Heart left ventricle (tissue), 16 donors: ENCODE data around the gene CFAP221. TPM values are rescaled to one million over a fixed set of nuclear protein-coding genes. Genes with fewer than 3 reads are reported as not detected.
A peak's percentile ranks its signal among the peaks of the same experiment; 100 is the strongest.

Experiments
- ATAC-seq, 4 donors: fragments of 200-7000 bp; cut with Tn5 transposase; one replicate each; pipeline ENCODE4 v1.9.1; 2020 to 2022; ENCODE audit warnings: moderate library complexity in 4 of 4, mild to moderate bottlenecking in 3 of 4, moderate number of reproducible peaks in 1 of 4
- DNase-seq, 5 donors: peaks; one replicate each; pipeline ENCODE4 v3.0.0-alpha.2; 2020
- H3K27ac ChIP-seq, 12 donors: fragments of 200-600 bp; sonication (generic) in 4 of 12; one replicate each; pipeline versions ENCODE4 v1.5.0 to v1.8.0; 2016 to 2022; ENCODE audit warnings: mild to moderate bottlenecking in 2 of 12
- H3K27me3 ChIP-seq, 9 donors: fragments of 200-600 bp; sonication (generic) in 2 of 9; one replicate each; pipeline versions ENCODE4 v1.5.1 to v1.8.0; 2016 to 2022; ENCODE audit warnings: mild to moderate bottlenecking in 3 of 9
- H3K36me3 ChIP-seq, 9 donors: fragments of 200-600 bp; sonication (generic) in 2 of 9; one replicate each; pipeline versions ENCODE4 v1.5.0 to v1.8.0; 2018 to 2022; ENCODE audit warnings: mild to moderate bottlenecking in 2 of 9
- H3K4me1 ChIP-seq, 12 donors: fragments of 200-600 bp; sonication (generic) in 4 of 12; one replicate each; pipeline versions ENCODE4 v1.5.0 to v1.8.0; 2016 to 2022; ENCODE audit warnings: mild to moderate bottlenecking in 3 of 12
- H3K4me3 ChIP-seq, 12 donors: fragments of 200-600 bp; sonication (generic) in 4 of 12; one replicate each; pipeline versions ENCODE4 v1.5.0 to v1.8.0; 2017 to 2022; ENCODE audit warnings: mild to moderate bottlenecking in 9 of 12, moderate library complexity in 4 of 12
- H3K9me3 ChIP-seq, 12 donors: fragments of 200-600 bp; sonication (generic) in 4 of 12; one replicate each; pipeline versions ENCODE4 v1.5.0 to v1.8.0; 2016 to 2022; ENCODE audit warnings: mild to moderate bottlenecking in 1 of 12
- CTCF ChIP-seq, 12 donors: fragments of 200-600 bp; sonication (generic) in 4 of 12; IDR thresholded peaks; one replicate each; pipeline versions ENCODE4 v1.5.0 to v1.8.0; 2018 to 2022; ENCODE audit warnings: antibody characterized with exemption in 12 of 12, mild to moderate bottlenecking in 5 of 12
- POLR2A ChIP-seq, 2 donors: fragments of 450-650 bp; IDR thresholded peaks; one replicate each; pipeline ENCODE4 v1.6.1; 2017; ENCODE audit warnings: antibody characterized with exemption in 2 of 2, mild to moderate bottlenecking in 2 of 2, moderate library complexity in 2 of 2
- WGBS, 4 donors: extraction: QIAGEN DNeasy Blood & Tissue Kit in 2 of 4; methylation state at CpG; one replicate each; pipeline versions ENCODE4 v1.1.5 to v1.1.7; 2013 to 2018; 5-methylcytosine and 5-hydroxymethylcytosine counted together
- intact Hi-C, 10 donors: fragments of 100-400 bp; cut with DNase I; formaldehyde crosslinking; loops; one replicate each; pipeline versions ENCODE4 v1.11.1 to v1.14.2; 2022
- polyA plus RNA-seq, 2 donors: library from polyadenylated mRNA; stranded (reverse); fragments of 200-250 nt; gene quantifications; one replicate each; pipeline ENCODE4 v1.2.3, GENCODE V29; 2013
- total RNA-seq, 9 donors: library from RNA; depleted of rRNA in 2 of 9; stranded (reverse); fragments of >200 nt in 2 of 9; fragmentation: NEBNext Ultra II Directional in 3 of 9; extraction: Animal tissue kit (Norgen Biotek cat#: 25700) in 3 of 9; gene quantifications; one replicate each; pipeline versions ENCODE4 v1.1.0 to v1.2.4, GENCODE V29; 2016 to 2023
- donor health status: ischemic (EF 13 %, LVEDD 7.1; RV severe dilation, severe dysfunction).
- donor health status: healthy with polysubstance abuse.
- donor health status: DM: no; HTN: yes; CAD: no.
- donor health status: DM: no; HTN: no; CAD: no.
- donor health status: ischemic (EF 25% LVEDD 6.9; RV normal size, moderate dysfunction).
- donor health status: ischemic (EF 25% LVEDD 5.7; RV mildly dilated, moderate dysfunction).
- donor health status: healthy.
- donor health status: DM: yes; HTN: yes; CAD: no.
- donor health status: ischemic (EF 35%, LVEDD 5.7; RV mildly dilated, moderate dysfunction).
- donor health status: nonischemic (EF 11% LVEDD 7.7; RV severe dilation, severe dysfunction).
- donor health status: DM: yes; HTN: yes; CAD: no.
- donor health status: PGD.
- donor health status: ischemic (EF 29% LVEDD 5.4; RV normal size, mild dysfunction).
- donor health status: nonischemic (EF 23%, LVEDD 6.1; RV moderate dilation, normal function).

Gene CFAP221
- total and polyA plus RNA-seq, 11 donors, result 0.08 to 2.2 (median 1.4) TPM; not detected in 1

- H3K36me3 ChIP-seq, result no peaks in the 10 kb centered on the region
- DNase-seq (no peak), ATAC-seq (peak in 1 of 4 donors; percentile 29)
- 62 to 76% (median 74%) methylated on average over 2 of the region's 2 CpGs for WGBS, 4 donors
- H3K9me3 ChIP-seq, result no peaks in the 10 kb centered on the region
- intact Hi-C loops, result loop anchor here in 1 of 10 donors (5.0 kb wide), 1 partner anchor 34 kb away; no protein-coding TSS in a partner anchor
- H3K4me3 ChIP-seq, result no peak overlapping the region
- no peak overlapping the region for H3K27ac ChIP-seq
- no peak for TF ChIP-seq CTCF (IDR thresholded peaks at IDR 0.05)
- TF ChIP-seq POLR2A (IDR thresholded peaks at IDR 0.05), result no peak
- no peaks in the 10 kb centered on the region for H3K27me3 ChIP-seq
- H3K4me1 ChIP-seq, result no peaks in the 10 kb centered on the region
Measured at GRCh38 chr2:119671016-119671415, 126.8 kb downstream of the CFAP221 start.

- ATAC-seq, result no peak
- no peak overlapping the region for H3K4me3 ChIP-seq
- WGBS, 4 donors, result 58 to 66% (median 62%) methylated on average over 6 of the region's 6 CpGs
- H3K27ac ChIP-seq, result no peak overlapping the region
- DNase-seq, result no peak
- TF ChIP-seq CTCF (IDR thresholded peaks at IDR 0.05), result no peak
- no peak for TF ChIP-seq POLR2A (IDR thresholded peaks at IDR 0.05)
- H3K27me3 ChIP-seq, result no peaks in the 10 kb centered on the region
- H3K36me3 ChIP-seq, result no peaks in the 10 kb centered on the region
- intact Hi-C loops, result loop anchor here in 1 of 10 donors (5.0 kb wide), 1 partner anchor 34 kb away; no protein-coding TSS in a partner anchor
- H3K9me3 ChIP-seq, result no peaks in the 10 kb centered on the region
- no peaks in the 10 kb centered on the region for H3K4me1 ChIP-seq
Measured at GRCh38 chr2:119671752-119672151, 127.5 kb downstream of the CFAP221 start.

DNA sequence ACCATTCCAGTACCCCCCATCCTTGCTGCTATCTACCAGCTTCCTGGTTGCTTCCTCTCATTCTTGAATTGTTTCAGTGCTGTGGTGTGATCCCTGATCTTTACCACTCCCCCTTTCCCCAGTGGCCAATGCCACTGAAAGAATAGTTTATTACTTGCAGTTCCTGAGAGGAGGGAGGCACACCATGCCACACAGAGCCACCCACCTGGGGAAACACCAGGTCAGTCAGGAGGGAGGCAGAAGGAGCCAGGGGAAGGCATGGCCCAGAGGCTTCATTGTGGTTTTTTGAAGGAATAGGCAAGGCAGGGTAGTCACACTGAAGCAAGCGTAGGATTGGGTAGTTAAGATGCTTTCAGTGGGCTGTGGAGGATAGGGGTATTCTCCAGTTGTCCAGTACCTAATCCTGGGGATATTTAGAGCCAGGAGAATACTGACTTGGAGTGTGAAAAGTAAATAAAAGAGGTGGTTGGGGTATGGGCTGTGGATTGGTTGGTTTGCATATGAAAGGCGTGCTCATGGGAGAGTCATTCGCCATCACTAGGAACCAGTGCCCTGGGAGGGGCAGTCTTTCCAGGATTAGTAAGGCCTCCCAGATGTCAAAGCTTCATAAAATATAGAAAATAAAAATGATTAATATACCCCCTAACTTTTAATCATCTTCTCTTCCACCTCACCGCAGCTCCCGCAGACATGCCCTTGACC is 128.1 kb downstream of the CFAP221 start:
- Histone ChIP-seq H3K4me1 (no peaks in the 10 kb centered on the region), H3K36me3 (no peaks in the 10 kb centered on the region), H3K27me3 (no peaks in the 10 kb centered on the region), H3K27ac (no peak overlapping the region), H3K4me3 (no peak overlapping the region), H3K9me3 (no peaks in the 10 kb centered on the region)
- DNase-seq, result no peak
- intact Hi-C loops, result loop anchor here in 1 of 10 donors (5.0 kb wide), 1 partner anchor 35 kb away; no protein-coding TSS in a partner anchor
- TF ChIP-seq CTCF (IDR thresholded peaks at IDR 0.05) (no peak), POLR2A (IDR thresholded peaks at IDR 0.05) (no peak)
- 85 to 97% (median 94%) methylated on average over 5 of the region's 5 CpGs for WGBS, 4 donors
- no peak for ATAC-seq

DNA sequence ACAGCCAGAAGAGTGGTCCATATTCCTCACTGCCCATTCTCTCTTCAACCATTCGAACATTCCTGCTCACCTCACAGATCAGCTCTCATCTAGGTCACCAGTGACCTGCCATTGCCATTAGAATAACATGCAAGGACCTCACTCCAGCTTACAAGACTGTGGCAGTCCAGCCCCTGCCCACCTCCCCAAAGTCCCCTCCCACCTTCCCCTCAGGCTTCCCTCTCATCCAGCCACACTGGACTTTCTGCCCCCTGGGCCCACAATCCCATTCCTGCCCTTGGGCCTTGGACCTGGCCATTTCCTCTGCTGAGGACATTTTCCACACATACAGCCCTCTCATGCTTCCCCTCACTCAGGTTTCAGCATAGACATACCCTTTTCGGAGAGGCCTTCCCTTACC is 129.5 kb downstream of the CFAP221 start:
- intact Hi-C loops, result loop anchor here in 1 of 10 donors (5.0 kb wide), 1 partner anchor 36 kb away; no protein-coding TSS in a partner anchor
- Histone ChIP-seq H3K36me3 (no peaks in the 10 kb centered on the region), H3K4me3 (no peak overlapping the region), H3K27ac (no peak overlapping the region), H3K9me3 (no peaks in the 10 kb centered on the region), H3K27me3 (no peaks in the 10 kb centered on the region), H3K4me1 (peaks cover 0 to 2% (median 0%) of the 10 kb centered on the region in 12 donors)
- DNase-seq (no peak), ATAC-seq (no peak)
- WGBS, 4 donors, result 89 to 98% (median 91%) methylated on average over 2 of the region's 2 CpGs
- TF ChIP-seq CTCF (IDR thresholded peaks at IDR 0.05) (no peak), POLR2A (IDR thresholded peaks at IDR 0.05) (no peak)
